Activated T-cell treated with anti-CD3 and anti-CD28 coated beads for 48 hours (primary cell): ENCODE measurements around the gene CTDSP2.
"Not testable (repeated sequence)": the region's sequence is repeated elsewhere in the genome, so short reads cannot be mapped to it uniquely, and the experiment has no call there.

ENCODE experiments used
- DNase-seq: peaks from one replicate; pipeline ENCODE4 v3.0.0-alpha.2; 2020; ENCODE audit warnings: low read depth

CTDSP2 gene

GRCh38 chr12:57852620-57853500 lies 6.3 kb upstream of the CTDSP2 start:
- DNase-seq, result no peak

GRCh38 chr12:57852200-57852599 lies 5.7 kb upstream of the CTDSP2 start:
- DNase-seq, result no peak

DNA sequence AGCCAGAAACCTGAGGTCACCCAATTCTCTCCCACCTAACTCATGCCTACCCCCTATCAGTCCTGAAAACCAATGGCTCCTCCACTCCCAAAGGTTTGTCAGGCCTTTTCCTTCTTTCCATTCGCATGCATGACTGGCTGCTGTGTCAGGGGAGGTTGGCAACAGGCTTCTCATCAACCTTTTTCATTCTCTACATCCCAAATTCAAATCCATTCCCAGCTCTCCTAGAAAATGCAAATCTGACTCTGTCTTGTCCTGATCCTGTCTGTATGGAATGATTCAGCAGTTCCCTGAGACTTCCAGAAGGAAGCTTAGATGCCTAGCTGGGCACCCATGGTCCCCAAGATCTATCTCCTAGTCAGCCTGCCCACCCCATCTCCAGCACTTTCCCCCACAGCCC lies 5.0 kb upstream of the CTDSP2 start:
- DNase-seq, result no peak

- DNase-seq, result no peak
These were observed 4.4 kb upstream of the CTDSP2 start for GRCh38 chr12:57850854-57851430.

DNA sequence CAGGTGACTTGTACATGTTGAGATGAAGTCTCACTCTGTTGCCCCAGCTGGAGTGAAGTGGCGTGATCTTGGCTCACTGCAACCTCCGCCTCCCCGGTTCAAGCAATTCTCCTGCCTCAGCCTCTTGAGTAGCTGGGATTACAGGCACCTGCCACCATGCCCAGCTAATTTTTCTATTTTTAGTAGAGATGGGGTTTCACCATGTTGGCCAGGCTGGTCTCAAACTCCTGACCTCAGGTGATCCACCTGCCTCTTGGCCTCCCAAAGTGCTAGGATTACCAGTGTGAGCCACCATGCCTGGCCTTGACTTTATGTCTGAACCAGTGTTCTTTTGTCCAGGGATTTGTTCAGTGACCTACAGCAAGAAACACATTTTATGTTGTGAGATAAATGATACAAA lies 2.9 kb upstream of the CTDSP2 start:
- not testable (repeated sequence) for DNase-seq

GRCh38 chr12:57849035-57849434 lies 2.5 kb upstream of the CTDSP2 start:
- no peak for DNase-seq

GRCh38 chr12:57848208-57848607 lies 1.7 kb upstream of the CTDSP2 start:
- no peak for DNase-seq

GRCh38 chr12:57846285-57846576 lies 298 bp downstream of the CTDSP2 start:
- no peak for DNase-seq

GRCh38 chr12:57845478-57846284 lies 848 bp downstream of the CTDSP2 start:
- peak; percentile 63 for DNase-seq

GRCh38 chr12:57844709-57845477 lies 1.6 kb downstream of the CTDSP2 start:
- DNase-seq, result peak; percentile 24

DNA sequence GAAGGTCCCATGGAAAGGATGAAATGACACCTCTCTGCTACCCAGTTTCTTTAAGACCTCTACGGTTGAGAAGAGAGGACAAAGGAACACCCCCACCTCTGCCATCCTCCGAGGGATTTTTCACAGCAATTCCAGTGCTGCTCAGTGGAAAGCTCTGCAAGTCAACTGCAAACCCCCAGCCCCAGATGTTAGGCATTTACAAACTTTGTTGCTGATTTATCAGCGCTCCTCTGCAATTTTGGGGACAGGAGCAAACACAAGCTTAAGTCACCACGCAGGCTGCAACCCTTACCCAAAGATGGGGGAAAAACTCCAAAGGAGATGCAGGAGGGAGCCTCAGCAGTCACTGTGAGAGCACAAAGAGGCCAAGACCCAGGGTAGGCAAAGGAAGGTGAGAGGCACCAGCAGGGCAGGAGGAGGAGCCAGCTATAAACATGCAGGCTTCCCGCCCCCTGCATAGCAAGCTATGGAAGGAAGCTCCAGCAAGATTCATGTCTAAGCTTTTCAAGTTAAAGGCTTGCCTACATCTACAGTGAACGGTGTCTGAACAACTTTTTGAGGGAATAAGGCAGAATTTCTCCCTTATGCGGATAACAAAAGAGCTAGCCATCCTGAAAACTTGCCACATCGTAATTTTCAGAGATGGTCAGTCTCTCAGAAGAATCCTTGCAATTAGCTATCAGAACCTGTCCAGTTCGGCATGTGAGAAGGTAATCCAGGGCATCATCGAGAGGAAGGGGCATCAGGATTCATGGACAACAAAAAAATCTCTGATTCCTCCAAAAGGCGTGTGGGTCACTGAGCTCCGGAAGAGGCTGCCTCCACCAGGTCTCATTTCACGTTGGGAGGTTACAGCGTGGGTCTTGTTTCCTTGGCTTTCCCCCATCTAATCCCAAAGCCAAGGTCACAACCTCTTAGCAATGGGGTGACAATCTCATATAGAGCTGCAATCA lies 3.9 kb downstream of the CTDSP2 start:
- DNase-seq, result no peak

GRCh38 chr12:57841445-57841844 lies 5.1 kb downstream of the CTDSP2 start:
- DNase-seq, result no peak

DNA sequence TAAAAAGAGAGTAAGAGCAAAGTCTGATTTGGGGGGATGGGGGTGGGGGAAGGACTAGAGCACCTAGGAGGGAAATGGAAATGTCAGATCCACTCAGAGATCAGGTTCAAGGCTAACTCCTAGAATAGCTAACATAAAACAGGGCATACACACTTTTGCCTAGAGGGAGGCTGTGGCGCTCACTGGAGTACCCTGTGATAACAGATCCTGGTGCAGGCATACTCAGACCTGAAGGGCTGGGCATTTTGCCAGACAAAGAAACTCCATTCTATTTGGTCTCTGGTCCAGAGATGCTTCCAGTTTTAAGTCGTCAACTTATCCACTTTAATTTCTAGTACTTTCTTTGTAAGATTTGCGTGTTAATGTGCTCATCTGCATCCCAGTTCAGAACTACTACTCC lies 5.8 kb downstream of the CTDSP2 start:
- DNase-seq, result no peak

DNA sequence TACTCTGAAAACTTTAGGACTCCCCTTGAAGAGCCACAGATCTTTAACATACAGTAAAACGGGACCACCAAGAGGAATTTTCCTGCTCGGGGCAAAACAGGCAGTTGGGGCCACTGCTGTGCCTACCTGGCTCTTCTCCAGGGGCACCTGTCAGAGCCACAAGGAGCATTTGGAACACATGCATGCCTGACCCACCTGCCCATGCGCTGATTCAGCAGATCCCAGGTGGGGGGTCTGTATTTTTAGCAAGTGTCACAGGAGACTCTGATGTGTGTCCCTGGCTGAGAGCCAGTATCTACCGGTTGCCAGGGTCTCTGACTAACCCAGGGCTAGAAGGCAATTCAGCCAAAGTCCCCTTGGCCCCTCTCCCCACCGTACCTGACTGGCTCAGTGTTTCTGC lies 6.5 kb downstream of the CTDSP2 start:
- DNase-seq, result no peak

GRCh38 chr12:57838594-57839302 lies 7.8 kb downstream of the CTDSP2 start:
- no peak for DNase-seq

DNA sequence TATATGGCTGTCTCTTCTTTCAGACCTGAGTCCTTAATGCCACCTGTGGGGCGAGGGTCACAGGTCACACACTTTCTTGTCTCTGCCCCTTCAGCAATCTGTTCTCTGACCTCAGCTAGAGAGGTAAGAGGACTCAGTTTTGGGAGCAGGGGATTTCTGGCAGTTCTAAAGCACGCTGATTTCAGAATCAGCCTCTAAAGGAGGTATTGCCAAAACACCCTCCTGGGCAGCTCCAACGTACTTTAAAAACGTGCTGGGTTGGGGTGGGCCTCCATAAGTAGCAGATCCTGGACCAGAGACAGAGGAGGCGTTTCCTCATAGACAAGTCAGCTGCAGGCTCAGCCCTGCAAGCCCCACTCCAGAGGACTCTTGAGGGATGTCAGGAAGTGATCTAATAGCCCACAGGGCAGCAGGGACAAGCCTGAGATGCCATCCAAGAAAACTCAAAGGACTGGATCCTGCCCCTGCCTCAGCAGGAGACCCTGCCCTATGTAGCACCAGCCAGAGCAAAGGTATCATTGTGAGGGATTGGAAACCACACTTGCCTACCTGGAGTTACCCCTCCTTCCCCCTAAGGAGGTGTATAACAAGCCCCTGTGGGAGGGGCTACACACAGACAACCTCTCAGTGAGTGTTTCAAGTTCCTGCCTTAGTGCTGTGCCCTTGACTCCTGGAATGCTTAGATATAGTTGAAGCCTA lies 8.5 kb downstream of the CTDSP2 start:
- DNase-seq, result no peak

DNA sequence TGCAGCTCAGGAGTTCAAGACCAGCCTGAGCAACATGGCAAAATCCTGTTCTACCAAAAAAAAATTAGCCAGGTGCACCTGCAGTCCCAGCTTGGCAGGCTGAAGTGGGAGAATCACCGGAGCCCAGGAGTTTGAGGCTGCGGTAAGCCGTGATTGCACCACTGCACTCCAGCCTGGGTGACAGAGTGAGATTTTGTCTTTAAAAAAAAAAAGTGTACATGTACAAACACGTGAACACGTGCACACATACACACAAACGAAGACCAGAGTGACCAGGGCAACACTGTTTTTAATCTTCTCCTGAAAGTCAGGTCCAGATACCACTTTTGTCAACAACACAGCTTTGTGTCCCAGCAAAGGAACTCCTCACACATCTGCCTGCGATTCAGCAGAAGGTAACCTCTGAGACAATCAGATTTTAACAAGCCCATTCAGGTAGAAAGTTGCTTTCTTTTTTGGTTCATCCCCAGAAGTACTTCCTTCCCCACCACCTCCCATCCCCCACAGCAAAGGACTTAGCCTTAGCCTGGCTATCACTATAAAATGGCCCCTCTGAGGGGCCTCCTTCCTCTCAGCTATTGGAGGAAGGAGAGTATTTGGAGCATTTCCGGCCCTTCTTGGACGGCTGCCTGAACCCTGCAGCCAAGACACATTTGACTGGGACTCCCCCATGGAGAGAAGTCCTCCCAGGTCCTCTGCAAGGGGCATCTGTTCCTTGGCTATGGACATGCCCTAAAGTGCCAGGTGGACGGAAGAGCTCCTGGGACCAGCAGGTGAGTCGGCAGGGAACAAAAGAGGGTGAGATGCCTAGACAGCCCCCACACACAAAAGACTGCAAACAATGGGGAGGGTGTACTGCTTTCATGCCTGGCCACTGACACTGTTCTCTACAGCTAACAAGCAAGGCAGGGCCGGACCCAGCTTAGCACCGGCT lies 9.8 kb downstream of the CTDSP2 start:
- DNase-seq, result peak; percentile 23

DNA sequence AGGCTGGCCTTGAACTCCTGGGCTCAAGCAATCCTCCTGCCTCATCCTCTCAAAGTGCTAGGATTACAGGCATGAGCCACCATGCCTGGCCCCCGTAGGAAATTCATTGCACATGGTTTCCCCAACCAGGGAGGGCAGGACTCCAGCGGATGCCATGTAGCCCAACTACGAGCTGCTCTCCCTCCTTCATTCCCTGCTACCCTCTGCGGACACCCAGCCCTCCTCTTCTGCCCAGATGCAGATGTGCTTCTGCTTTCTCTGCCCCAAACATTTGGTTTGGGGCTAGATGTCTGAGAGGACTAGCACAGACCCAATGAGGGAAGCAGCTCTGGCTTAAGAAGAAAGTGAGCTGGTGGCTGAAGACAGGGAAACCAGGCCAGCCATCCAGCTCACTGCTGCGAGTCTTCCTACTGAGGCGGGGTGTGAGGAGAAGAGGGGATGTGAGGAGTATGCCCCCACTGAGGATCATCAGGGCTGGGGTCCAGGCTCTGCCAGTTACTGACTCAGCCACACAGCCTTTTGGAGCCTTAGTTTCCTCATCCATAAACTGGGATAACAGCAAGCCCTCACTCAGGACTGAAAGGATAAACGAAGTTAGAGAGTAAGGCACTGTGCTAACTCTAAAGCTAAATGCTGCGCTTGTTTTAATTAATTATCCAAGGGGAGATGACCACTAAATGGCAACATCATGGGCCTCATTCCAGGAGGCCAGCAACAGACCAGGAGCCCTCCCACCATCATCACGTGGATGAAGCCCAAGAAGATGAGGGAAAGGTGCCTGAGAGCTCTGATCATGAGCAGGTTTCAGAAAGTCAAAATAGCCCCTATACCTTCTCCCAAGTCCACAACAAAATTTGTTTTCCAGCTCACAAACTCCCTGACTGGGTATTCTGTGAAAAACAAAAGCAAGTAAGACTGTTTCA lies 10.9 kb downstream of the CTDSP2 start:
- DNase-seq, result no peak
